Testis (tissue), 2 donors: ENCODE data around the gene REG1A.

ENCODE experiments used
- POLR2A ChIP-seq: fragments of 450-650 bp; IDR thresholded peaks from one replicate; pipeline ENCODE4 v1.6.1; 2017; ENCODE audit warnings: antibody characterized with exemption, mild to moderate bottlenecking, moderate library complexity
- TF ChIP-seq, protein P1 (sequence below), 3 experiments: fragments of 450-650 bp in 2 of 3; fragments of 200-600 bp in 1 of 3; sonication (generic) in 1 of 3; IDR thresholded peaks; one replicate each; pipeline ENCODE4 v1.5.1; 2016 to 2019; ENCODE audit warnings: antibody characterized with exemption in 3 of 3, mild to moderate bottlenecking in 2 of 3, moderate library complexity in 1 of 3

GRCh38 chr2:79138385-79138784, 18.1 kb downstream of the REG1A start:
- TF ChIP-seq, protein P1, sequence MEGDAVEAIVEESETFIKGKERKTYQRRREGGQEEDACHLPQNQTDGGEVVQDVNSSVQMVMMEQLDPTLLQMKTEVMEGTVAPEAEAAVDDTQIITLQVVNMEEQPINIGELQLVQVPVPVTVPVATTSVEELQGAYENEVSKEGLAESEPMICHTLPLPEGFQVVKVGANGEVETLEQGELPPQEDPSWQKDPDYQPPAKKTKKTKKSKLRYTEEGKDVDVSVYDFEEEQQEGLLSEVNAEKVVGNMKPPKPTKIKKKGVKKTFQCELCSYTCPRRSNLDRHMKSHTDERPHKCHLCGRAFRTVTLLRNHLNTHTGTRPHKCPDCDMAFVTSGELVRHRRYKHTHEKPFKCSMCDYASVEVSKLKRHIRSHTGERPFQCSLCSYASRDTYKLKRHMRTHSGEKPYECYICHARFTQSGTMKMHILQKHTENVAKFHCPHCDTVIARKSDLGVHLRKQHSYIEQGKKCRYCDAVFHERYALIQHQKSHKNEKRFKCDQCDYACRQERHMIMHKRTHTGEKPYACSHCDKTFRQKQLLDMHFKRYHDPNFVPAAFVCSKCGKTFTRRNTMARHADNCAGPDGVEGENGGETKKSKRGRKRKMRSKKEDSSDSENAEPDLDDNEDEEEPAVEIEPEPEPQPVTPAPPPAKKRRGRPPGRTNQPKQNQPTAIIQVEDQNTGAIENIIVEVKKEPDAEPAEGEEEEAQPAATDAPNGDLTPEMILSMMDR (IDR thresholded peaks at IDR 0.05) = no peak
- no peak for TF ChIP-seq POLR2A
